GM23338 (cell line): ENCODE measurements around the gene NUDT4. TPM values are rescaled to one million over a fixed set of nuclear protein-coding genes. Genes with fewer than 3 reads are reported as not detected.

ENCODE experiments used
- ATAC-seq: fragments of 200-7000 bp; cut with Tn5 transposase; 3 replicates; pipeline ENCODE4 v1.9.1; 2020
- DNase-seq: peaks from one replicate; pipeline ENCODE4 v3.0.0-alpha.2; 2015; ENCODE audit warnings: low spot score
- H2AFZ ChIP-seq: fragments of 200-600 bp; sonication (generic); 2 replicates; pipeline ENCODE4 v1.8.0; 2016; ENCODE audit warnings: antibody characterized with exemption, mild to moderate bottlenecking, moderate library complexity
- H3F3A ChIP-seq: fragments of 200-600 bp; sonication (generic); replicated peaks from 2 replicates; pipeline ENCODE4 v1.8.0; 2017; ENCODE audit warnings: antibody characterized with exemption, mixed run types, low read depth
- H3K27ac ChIP-seq: fragments of 200-600 bp; sonication (generic); 2 replicates; pipeline ENCODE4 v1.6.1; 2016; ENCODE audit warnings: low read depth
- H3K27me3 ChIP-seq: fragments of 200-600 bp; sonication (generic); 2 replicates; pipeline ENCODE4 v1.8.0; 2016; ENCODE audit warnings: mild to moderate bottlenecking, mixed run types, moderate library complexity; ENCODE audit not compliant: insufficient read depth
- H3K36me3 ChIP-seq: fragments of 200-600 bp; sonication (generic); 2 replicates; pipeline ENCODE4 v1.8.0; 2016; ENCODE audit warnings: mild to moderate bottlenecking; ENCODE audit not compliant: insufficient read depth
- H3K4me1 ChIP-seq: fragments of 200-600 bp; sonication (generic); 2 replicates; pipeline ENCODE4 v1.8.0; 2016; ENCODE audit warnings: mild to moderate bottlenecking, moderate library complexity; ENCODE audit not compliant: insufficient read depth
- H3K4me2 ChIP-seq: fragments of 200-600 bp; sonication (generic); 2 replicates; pipeline ENCODE4 v1.7.1; 2017; ENCODE audit warnings: mixed run types
- H3K4me3 ChIP-seq: fragments of 200-600 bp; sonication (generic); 2 replicates; pipeline ENCODE4 v1.6.1; 2016; ENCODE audit warnings: mixed run types
- H3K79me2 ChIP-seq: fragments of 200-600 bp; sonication (generic); replicated peaks from 2 replicates; pipeline ENCODE4 v1.8.0; 2017; ENCODE audit warnings: mild to moderate bottlenecking; ENCODE audit not compliant: insufficient read depth
- H3K9me2 ChIP-seq: fragments of 200-600 bp; sonication (generic); 2 replicates; pipeline ENCODE4 v1.8.0; 2017; ENCODE audit not compliant: insufficient read depth
- H4K20me1 ChIP-seq: fragments of 200-600 bp; sonication (generic); replicated peaks from 2 replicates; pipeline ENCODE4 v1.8.0; 2017; ENCODE audit warnings: mild to moderate bottlenecking; ENCODE audit not compliant: insufficient read depth
- H3K27ac Mint-ChIP-seq: 2 replicates; pipeline ENCODE4 v1.8.0; 2020; ENCODE audit warnings: inconsistent platforms, mild to moderate bottlenecking, moderate library complexity, mixed read lengths
- H3K27me3 Mint-ChIP-seq: 3 replicates; pipeline ENCODE4 v1.8.0; 2022; ENCODE audit warnings: low read depth, mild to moderate bottlenecking, moderate library complexity, mixed read lengths, inconsistent platforms; ENCODE audit not compliant: insufficient read depth, poor library complexity
- H3K36me3 Mint-ChIP-seq: 3 replicates; pipeline ENCODE4 v1.8.0; 2021; ENCODE audit warnings: low read depth, mild to moderate bottlenecking, inconsistent platforms, moderate library complexity, mixed read lengths
- H3K4me1 Mint-ChIP-seq: 3 replicates; pipeline ENCODE4 v1.8.0; 2020; ENCODE audit warnings: mild to moderate bottlenecking, inconsistent platforms, mixed read lengths
- H3K4me3 Mint-ChIP-seq: 3 replicates; pipeline ENCODE4 v1.8.0; 2021; ENCODE audit warnings: moderate library complexity, mild to moderate bottlenecking, inconsistent platforms, mixed read lengths
- H3K9me3 Mint-ChIP-seq: 3 replicates; pipeline ENCODE4 v1.8.0; 2020; ENCODE audit warnings: moderate library complexity, mild to moderate bottlenecking, inconsistent platforms, mixed read lengths
- CREB1 ChIP-seq: fragments of 250-450 bp; sonication (Bioruptor Pico); IDR thresholded peaks from 2 replicates; pipeline ENCODE4 v1.5.0; 2020; ENCODE audit warnings: low read depth, mild to moderate bottlenecking, moderate library complexity
- CTCF ChIP-seq, 2 experiments: fragments of 200-600 bp in 1 of 2; sonication (generic) in 1 of 2; conservative IDR thresholded peaks; 2 replicates each; pipeline versions ENCODE4 v1.5.1 to v1.6.1; 2016 to 2017; ENCODE audit warnings: antibody characterized with exemption in 2 of 2, low read depth in 2 of 2, mild to moderate bottlenecking in 2 of 2, moderate library complexity in 1 of 2
- EZH2 ChIP-seq: fragments of 200-600 bp; sonication (generic); IDR thresholded peaks from one replicate; pipeline ENCODE4 v1.8.0; 2017; ENCODE audit warnings: antibody characterized with exemption, mild to moderate bottlenecking, low read depth; ENCODE audit not compliant: unreplicated experiment
- EZH2phosphoT487 ChIP-seq: fragments of 200-600 bp; sonication (generic); IDR thresholded peaks from one replicate; pipeline ENCODE4 v1.8.1; 2018; ENCODE audit warnings: antibody characterized with exemption; ENCODE audit not compliant: unreplicated experiment
- JUNB ChIP-seq: IDR thresholded peaks from one replicate; pipeline ENCODE4 v1.6.1; 2016; ENCODE audit warnings: antibody characterized with exemption; ENCODE audit not compliant: unreplicated experiment
- STAT1 ChIP-seq: IDR thresholded peaks from one replicate; pipeline ENCODE4 v1.6.1; 2016; ENCODE audit warnings: antibody characterized with exemption; ENCODE audit not compliant: unreplicated experiment
- ZNF462 ChIP-seq: fragments of 250-450 bp; sonication (Bioruptor Pico); IDR thresholded peaks from 2 replicates; pipeline ENCODE4 v1.5.0; 2020; ENCODE audit warnings: mild to moderate bottlenecking, moderate library complexity
- polyA plus RNA-seq: library from polyadenylated mRNA; unstranded; fragments of >200 nt; fragmentation: Nextera tagmentation; extraction: Ambion mirVana; gene quantifications from 2 replicates; pipeline ENCODE4 v1.2.1, GENCODE V29; 2016
- total RNA-seq: library from RNA; depleted of rRNA; stranded (reverse); fragments of >200 nt; shearing (Covaris generic); gene quantifications from 2 replicates; pipeline ENCODE4 v1.2.3, GENCODE V29; 2014

The NUDT4 gene
- total and polyA plus RNA-seq, 2 experiments from 2014 or later: 32.3 to 67.2 TPM

GRCh38 chr12:93387780-93388179, 10.1 kb downstream of the NUDT4 start (continued):
- TF ChIP-seq ZNF462 (CRISPR knock-in tag) (no peak), CTCF (conservative IDR thresholded peaks at IDR 0.05; ENCODE audit: low read depth in 2 of 2) (no peak), JUNB (no peak)

- TF ChIP-seq CREB1: no peak
- TF ChIP-seq EZH2: no peak
- TF ChIP-seq JUNB: no peak
- TF ChIP-seq STAT1: no peak
- TF ChIP-seq ZNF462 (CRISPR knock-in tag): no peak
- no peak for TF ChIP-seq EZH2phosphoT487
- Histone ChIP-seq H3K4me1 (peaks cover 12% of the 10 kb centered on the region), H3K27ac (0 out of 2 replicates have a peak overlapping the region, but pooled peaks have one; percentile 26), H3K27me3 (no peaks in the 10 kb centered on the region), H3K79me2 (peaks cover 87% of the 10 kb centered on the region), H2AFZ (no peak overlapping the region), H3K36me3 (peaks cover 2% of the 10 kb centered on the region; the same call in 1 of the 2 replicates), H3F3A (no peaks in the 10 kb centered on the region), H3K4me2 (no peak overlapping the region), H4K20me1 (peaks cover 61% of the 10 kb centered on the region), H3K4me3 (no peak overlapping the region), H3K9me2 (no peaks in the 10 kb centered on the region)
- Mint-ChIP-seq H3K27me3 (peaks cover 2% of the 10 kb centered on the region), H3K36me3 (peaks cover 28% of the 10 kb centered on the region; the same call in 2 of the 3 replicates), H3K4me1 (peaks cover 9% of the 10 kb centered on the region), H3K9me3 (no peaks in the 10 kb centered on the region), H3K4me3 (no peak overlapping the region), H3K27ac (no peak overlapping the region)
- ATAC-seq (no peak), DNase-seq (no peak)
Measured at GRCh38 chr12:93390031-93390430, 12.3 kb downstream of the NUDT4 start.
